GM21381 (cell line): ENCODE measurements around the gene CPLANE2.
"Not testable (repeated sequence)": the region's sequence is repeated elsewhere in the genome, so short reads cannot be mapped to it uniquely, and the experiment has no call there.

Source experiments
- ATAC-seq: cut with Tn5 transposase; IDR thresholded peaks from one replicate; pipeline ENCODE4 v1.9.1; 2021; ENCODE audit warnings: mild to moderate bottlenecking, moderate library complexity; ENCODE audit not compliant: unreplicated experiment

Gene CPLANE2

DNA sequence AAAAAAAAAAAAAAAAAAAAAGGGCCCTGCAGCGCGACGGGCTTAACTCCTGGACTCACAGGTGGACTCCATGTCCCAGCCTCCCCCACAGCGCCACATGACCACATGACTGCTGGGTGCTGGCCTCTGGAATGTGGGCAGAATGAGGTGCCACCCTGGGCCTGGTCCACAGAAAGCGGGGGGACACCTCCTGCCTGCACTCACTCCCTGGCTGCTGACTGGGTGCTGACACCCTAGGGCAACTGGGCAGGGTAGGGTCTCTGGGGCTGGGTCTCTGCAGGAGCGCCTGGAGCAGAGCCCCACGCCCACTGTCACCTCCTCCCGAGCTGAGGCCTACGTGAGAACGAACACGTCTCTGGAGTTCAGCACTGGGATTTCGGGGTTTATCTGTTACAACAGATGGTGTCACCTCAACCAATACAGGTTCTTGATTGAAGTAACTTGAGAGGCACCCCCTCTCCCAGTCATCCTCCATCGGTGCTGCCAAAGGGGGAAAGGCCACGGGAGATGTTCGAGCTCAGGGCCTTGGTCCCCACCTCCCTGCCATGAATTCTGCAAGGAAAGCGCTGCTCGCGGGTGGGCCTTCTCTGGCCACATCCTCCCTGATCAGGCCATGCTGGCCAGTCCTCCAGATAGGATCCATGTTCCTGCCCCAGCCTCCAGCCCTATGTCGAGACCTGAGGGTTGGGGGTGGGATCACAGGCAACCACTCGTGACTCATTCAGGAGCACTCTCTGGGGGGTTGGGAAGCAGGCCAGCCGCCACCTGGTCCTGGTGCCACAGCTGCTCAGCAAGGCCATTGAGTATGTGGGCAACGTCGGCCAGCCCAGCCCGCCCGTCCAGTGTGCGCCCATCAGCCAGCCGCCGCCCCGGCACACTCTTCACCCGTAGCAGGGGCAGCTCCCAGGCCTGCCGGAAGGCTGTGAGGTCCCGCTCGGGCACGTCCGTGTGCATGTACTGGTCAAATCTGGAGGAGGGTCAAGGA is 5.4 kb downstream of the CPLANE2 start:
- no peak for ATAC-seq

DNA sequence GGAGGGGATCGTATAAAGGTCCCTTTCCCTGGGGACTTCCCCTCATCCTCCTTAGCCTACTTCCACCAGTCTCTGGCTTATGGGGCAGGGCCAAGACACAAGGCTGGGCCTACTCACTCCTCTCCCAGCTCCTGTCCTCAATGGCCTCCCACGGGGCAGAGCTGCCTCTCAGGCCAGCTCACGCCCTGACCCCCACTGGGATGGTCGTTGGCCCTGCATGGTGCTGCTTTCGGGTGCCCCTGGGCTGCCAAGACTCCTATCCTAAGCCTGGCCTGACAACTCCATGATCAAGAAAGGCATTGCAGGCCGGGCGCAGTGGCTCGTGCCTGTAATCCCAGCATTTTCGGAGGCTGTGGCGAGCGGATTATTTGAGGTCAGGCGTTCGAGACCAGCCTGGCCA is 6.2 kb downstream of the CPLANE2 start:
- ATAC-seq, result no peak

DNA sequence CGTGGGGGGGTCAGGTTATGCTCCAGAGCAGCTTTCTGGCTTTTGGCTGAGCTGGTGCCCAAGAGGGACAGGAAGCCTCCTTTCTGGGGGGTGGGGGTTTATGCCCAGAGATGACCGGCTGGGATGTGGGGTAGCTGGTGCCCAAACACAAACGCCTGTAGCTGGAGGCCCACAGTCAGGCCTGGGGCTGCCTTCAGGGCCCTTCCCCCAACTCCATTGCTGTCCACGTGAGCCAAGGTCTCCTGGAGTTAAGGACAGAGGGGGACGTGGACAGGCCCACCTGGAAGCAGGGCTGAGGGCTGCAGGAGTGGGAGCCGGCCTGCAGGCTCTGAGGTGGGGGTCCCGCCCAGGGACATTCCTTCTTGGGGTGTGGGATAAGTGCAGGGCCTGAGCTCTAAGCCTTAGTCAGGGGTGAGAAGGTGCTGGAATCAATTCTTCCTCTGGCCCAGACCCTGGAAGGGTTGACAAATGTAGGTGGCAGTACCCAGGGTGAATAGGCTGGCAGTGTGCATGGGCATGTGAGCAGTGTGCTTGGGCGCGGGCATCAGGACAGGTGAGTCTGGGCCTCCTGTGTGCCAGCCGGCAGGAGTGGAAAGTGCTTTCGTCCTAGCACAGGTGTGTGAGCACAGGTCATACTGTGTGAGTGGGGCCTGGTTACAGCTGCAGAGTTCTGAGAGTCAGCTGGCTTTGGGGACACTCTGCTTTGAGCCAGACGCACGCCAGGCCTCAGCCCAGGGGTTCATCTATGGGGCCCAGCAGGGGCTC is 6.8 kb downstream of the CPLANE2 start:
- no peak for ATAC-seq

DNA sequence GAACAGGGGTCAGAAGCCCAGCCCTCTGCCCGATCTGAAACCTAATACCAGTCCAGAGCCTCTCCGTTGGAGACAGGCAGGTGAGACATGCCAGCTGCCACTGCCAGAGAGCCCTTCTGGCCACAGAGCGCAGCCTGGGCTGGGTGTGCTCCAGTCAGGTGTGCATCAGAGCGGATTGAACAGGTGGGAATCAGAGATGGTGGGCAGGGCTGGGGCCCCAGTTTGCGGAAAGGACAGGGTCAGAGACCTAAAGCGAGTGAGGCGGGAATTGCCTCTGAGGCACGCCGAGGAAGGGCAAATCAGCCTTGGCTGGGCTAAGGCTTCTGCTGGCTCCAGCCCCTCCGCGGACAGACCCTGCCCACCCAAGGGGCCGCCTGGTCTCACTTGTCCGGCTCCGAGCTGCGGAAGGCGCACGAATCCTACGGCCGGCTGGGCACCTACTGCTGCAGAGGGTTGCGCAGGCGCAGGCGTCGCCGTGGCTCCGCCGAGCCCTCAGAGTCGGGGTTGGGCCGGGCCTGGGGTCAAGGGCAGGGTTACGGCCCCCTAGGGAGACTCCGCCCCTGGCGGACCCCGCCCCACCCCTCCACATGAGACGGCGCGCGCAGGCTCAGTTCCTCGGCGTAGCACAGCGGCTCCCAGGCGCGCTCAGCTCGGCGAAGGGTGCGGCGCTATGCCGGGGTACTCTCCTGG is 10.3 kb downstream of the CPLANE2 start:
- ATAC-seq, result no peak

DNA sequence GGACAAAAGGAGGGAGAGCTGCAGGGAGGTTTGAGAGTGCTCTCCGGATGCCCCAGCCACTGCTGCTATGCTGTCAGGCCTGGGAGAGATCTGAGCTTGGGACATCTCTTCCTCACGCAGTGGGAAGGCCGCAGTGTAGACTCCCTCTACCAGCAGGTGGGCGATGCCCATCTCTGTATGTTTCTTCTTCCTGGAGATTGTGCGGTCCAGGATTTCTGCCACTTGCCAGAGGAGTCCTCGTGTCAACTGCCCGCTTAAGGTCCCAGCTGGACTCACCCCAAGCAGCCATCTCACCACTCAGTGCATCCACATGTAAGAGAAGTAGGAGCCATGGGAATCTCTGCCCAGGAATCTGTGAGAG is 10.9 kb downstream of the CPLANE2 start:
- ATAC-seq, result no peak

DNA sequence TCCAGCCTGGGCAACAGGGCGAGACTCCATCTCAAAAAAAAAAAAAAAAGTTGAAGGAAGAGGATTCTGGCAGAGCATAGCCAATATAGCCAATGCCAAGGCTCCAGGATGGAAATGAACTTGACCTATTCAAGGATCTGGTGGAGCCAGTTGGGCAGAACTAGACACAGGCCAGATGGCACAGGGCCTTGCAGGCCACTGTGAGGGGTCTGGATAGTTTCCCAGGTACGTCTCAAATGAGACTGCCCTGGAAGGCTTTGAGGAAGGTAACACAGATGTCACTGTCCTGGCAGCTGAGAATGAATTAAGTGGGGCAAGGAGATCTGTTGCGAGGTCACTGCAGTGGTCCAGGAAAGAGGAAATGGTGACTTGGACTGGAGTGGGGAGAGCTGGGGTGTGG is 12.5 kb downstream of the CPLANE2 start:
- no peak for ATAC-seq

DNA sequence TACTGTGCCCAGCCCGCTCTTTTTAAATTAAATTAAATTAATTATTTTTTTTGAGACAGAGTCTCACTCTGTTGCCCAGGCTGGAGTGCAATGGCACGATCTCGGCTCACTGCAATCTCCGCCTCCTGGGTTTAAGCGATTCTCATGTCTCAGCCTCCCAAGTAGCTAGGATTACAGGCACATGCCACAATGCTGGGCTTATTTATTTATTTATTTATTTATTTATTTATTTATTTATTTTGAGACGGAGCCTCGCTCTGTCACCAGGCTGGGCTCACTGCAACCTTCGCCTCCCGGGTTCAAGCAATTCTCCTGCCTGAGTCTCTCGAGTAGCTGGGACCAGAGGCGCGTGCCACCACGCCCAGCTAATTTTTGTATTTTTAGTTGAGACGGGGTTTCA is 14.3 kb downstream of the CPLANE2 start:
- not testable (repeated sequence) for ATAC-seq

DNA sequence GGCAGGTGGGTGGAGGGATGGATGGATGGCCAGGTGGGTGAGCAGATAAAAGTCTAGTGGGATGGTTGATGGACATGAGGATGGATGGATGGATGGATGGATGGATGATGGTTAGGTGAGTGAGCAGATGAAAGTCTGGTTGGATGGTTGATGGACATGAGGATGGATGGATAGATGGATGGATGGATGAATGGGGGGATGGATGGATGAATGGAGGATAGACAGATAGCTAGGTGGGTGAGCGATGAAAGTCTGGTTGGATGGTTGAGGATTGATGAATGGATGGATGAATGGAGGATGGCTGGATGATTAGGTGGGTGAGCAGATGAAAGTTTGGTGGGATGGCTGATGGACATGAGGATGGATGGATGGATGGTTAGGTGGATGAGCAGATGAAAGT is 15.5 kb downstream of the CPLANE2 start:
- no peak for ATAC-seq

DNA sequence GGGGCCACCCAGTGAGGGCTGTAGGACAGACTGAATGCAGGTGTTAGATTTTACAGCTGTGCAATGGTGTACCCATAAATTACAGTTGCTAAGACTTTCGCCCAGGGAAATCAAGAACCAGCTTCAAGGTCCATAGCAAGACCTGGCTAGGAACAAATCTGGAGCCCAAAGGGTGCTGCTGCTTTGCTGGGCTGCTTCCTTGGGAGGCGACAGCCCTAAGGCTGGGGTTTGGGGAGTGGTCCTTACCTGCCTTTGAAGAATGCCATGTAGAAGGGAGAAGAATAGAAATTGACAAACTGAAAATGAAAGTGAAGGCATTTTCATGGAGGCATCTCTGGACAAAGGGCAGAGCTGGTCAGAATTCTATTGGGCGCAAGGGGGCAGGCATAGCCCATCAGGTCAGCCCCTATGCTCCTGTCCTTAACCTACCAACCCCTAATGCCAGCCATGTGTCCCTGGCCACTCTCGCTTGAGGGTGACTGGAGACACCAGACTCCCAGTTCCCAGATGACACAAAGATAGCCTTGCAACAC is 16.9 kb downstream of the CPLANE2 start:
- ATAC-seq, result no peak

DNA sequence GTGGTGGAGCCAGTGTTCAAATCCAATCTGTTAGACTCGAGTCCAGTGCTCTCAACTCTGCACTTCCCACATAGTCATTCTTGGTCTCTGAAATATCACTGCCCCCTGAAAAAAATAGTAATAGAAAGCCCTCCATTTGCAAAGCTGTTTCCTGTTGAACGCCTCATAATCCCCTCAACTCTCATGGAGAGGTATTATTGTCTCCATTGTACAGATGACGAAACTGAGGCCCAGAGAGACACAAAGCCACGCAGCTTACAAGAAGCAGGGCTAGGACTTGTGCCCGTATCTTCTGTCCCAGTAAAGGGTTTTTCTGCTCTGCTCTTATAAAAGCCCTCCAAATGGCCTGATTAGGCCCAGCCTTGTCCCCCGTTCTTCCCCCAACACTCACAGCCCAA is 18.3 kb downstream of the CPLANE2 start:
- no peak for ATAC-seq

DNA sequence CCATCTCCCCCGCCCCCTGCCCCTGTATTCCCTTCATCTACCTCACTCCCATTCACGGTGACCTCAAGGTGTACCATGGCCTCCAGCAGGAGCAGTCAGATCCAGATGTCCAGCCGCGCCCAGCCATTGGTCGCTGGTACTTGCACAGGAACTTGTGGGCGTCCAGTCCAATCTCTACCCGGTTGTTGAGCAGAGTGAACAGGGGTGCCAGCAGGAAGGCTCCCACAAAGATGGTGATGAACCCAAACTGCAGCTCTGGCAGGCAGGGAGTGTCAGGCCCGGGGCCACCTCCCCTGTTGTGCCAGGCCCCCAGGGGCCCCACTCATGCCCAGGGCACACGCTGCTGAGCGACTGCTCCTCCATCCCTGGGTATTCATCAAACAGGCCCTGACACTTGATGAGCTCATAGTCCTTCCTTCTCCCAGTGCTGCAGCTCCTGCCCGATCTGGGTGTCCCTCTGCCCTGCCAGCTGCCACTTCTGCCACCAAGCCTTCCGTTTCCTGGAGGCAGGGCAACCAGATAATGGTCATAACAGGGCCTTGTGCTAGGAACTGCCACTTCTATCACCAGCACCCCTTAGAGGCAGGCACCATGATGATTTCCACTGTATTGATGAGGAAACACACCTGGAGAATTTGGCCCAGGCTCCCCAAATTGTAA is 18.8 kb downstream of the CPLANE2 start:
- no peak for ATAC-seq

DNA sequence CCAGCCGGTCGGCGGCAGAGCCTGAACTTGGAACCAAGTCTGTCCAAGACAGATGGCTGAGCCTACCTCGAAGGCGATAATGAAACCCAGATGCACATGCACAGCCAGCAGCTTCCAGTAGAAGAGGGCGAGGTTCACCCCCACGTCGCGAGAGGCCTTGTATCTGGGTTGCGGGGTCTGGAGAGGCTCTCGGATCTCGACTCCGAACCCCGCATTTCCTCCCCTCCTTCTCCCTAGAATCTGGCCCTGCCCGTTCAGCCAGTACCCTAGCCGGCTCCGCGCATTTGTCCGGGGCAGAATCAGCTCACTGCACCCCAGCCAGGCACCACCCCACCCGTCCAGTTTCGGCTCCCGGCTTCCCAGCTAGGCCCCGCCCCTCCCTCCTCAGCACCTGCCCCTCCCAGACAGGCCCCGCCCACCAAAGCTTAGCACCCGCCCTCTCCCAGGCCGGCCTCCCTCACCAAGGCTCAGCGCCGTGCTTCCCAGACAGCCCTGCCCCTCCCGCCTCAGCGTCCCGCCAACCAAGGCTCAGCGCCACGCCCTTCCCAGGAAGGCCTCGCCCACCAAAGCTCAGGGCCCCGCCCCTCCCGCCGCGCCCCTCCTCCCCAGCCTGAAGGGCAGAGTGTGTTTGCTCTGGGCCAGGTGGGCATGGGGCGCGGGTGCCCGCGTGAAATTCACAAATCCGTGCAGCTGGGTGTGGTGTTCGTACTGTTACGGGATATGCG is 19.8 kb downstream of the CPLANE2 start:
- peak; percentile 84 for ATAC-seq

DNA sequence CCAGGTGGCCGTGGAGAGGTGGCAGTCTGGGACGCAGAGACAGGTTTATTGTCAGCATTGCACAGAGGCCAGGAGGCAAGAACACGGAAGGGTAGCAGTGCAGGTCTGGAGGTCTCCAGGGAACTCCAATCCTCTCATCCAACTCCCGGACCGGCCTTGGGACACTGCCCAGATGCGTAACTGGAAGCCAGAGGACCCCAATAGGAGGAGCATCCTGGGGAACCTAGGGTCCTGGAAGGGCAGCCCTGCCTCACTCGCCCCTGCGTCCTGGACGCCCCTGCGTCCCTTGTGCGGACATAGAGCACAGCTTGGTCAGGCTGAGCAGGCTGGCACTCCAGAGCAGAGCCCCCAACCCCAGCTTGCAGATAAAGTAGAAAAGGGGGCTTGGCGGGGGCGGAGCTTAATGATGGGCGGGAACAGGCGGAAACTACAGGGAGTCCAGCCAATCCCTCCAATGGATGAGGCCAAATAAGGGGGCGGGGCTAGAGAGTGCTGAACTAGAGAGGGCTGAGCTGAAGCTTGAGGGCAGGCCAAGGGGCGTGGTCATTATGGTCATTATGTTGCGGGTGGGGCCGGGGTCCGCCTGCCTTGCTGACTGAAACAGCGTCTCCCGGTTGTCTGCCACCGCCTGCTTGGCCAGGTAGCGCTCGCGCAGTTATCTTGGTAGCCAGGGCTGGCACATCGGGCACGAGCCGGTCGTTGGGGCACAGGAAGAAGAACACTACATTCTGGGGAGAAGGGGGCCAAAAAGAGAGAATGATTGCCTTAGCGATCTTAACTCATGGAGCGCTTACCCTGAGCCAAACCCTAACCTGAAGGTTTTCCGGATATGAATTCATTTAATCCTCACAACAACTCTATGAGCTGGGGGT is 20.9 kb downstream of the CPLANE2 start:
- ATAC-seq, result peak; percentile 43

DNA sequence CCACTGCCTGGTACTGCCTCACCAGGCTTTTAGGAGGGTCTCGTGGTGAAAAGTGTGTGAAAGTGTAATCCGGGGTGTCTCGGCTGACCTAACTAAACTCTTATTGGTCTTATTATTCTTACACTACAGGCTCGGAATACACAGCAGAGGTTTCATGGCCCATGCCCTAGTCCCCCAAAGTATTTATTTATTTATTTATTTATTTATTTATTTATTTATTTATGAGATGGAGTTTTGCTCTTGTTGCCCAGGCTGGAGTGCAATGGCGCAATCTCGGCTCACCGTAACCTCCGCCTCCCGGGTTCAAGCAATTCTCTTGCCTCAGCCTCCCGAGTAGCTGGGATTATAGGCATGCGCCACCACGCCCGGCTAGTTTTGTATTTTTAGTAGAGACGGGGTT is 21.7 kb downstream of the CPLANE2 start:
- not testable (repeated sequence) for ATAC-seq

DNA sequence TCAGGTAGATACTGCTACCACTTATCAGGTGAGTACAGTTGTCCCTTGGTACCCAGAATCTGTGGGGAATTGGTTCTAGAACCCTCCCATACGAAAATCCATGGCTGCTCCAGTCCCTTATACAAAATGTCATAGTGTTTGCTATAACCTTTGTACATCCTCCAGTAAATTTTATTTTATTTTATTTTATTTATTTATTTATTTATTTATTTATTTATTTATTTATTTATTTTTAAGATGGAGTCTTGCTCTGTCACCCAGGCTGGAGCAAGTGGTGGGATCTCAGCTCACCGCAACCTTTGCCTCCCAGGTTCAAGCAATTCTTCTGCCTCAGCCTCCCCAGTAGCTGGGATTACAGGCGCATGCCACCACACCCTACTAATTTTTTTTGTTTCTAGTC is 23.4 kb downstream of the CPLANE2 start:
- not testable (repeated sequence) for ATAC-seq

DNA sequence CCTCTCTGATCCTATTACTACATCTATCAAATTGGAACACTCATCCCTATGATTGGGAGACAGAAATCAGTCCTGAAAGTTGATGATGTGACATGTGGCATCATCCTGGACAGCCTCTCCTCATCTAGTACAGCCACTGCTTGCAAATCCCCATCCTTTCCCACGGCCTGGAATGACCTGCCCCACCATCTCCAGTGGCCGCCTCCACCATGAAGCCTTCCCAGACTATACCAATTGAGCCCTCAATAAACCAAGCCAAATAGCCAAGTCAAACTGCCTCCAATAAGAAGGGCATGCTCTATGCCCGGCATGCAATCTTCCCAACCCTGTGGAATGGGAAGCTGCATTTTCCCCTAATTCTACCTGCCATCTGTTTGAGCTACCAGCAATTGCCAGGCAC is 24.0 kb downstream of the CPLANE2 start:
- ATAC-seq, result no peak

DNA sequence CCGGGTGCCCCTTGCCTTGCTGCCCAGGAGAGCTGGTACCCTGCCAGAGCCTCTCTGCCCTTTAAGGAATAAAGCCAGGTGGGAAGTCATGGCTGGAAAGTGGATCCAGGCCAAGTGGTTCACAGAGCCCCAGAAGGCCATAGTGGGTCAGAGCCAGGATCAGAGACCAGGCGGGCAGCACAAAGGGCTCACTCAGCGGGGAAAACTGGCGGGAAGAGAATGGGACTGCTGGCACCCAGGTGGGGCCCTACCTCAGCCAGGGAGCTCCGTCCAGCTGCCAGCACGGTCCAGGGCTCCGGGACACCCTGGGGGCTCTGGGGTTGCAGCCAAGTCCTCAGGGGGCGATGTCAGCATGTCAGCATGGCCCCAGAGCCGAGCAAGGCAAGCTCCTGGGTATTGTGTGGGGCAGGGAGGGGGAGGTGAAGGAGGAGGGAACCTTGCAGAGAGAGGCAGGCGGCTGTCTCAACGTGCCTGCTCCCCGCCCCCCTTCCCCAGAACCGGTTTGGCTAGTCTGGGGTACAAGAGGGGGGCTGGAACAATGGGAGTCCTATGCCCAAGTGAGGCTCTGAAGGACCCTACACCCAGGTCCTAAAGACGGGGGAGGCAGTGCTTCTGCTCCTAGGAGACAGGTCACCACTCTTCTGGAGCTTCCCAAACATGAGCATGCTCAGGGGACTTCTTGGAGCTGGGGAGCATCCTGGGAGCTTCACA is 24.6 kb downstream of the CPLANE2 start, which contains the start of gene ARHGEF19:
TSS of gene ARHGEF19 (minus strand) at position 402 of the 711 bp plus-strand sequence. CDS start 3,598 bp downstream, outside the sequence.
- ATAC-seq, result no peak

DNA sequence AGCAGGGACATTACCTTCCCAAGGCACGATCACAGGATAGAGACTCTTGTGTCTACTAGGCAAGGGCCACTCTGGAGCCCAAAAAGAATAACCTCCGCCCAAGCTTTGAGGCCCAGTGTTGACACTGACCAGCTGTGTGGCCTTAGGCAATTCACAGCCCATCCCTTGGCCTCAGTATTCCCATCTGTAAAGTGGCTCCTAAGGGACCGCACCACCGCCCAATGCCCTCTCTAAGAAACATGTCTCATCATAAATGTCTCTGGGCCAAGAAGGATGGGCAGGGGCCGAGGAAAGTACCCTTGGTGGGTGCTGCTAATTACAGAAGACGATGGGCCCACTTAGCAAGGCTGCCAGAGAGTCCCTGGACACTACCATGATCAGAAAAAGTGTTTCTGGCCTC is 25.2 kb downstream of the CPLANE2 start:
- ATAC-seq, result no peak
